Loucy (cell line): ENCODE measurements around the gene FBXO42.

ENCODE experiments used
- H2AFZ ChIP-seq: fragments of 200-600 bp; sonication (generic); 2 replicates; pipeline ENCODE4 v1.6.0; 2016; ENCODE audit warnings: antibody characterized with exemption, mild to moderate bottlenecking, low read length, moderate library complexity
- H3F3A ChIP-seq: fragments of 200-600 bp; 2 replicates; pipeline ENCODE4 v1.6.0; 2016; ENCODE audit warnings: antibody characterized with exemption, low read depth, mild to moderate bottlenecking
- H3K27me3 ChIP-seq: fragments of 200-600 bp; sonication (generic); 2 replicates; pipeline ENCODE4 v1.6.1; 2014; ENCODE audit warnings: low read length, mild to moderate bottlenecking; ENCODE audit not compliant: insufficient read depth, poor library complexity, severe bottlenecking
- H3K36me3 ChIP-seq: fragments of 200-600 bp; sonication (generic); 2 replicates; pipeline ENCODE4 v1.6.1; 2016; ENCODE audit warnings: low read length; ENCODE audit not compliant: insufficient read depth
- H3K4me1 ChIP-seq: fragments of 200-600 bp; sonication (generic); 2 replicates; pipeline ENCODE4 v1.5.1; 2014; ENCODE audit warnings: low read length, mild to moderate bottlenecking; ENCODE audit not compliant: insufficient read depth, poor library complexity, severe bottlenecking
- H3K4me2 ChIP-seq: fragments of 200-600 bp; sonication (generic); 2 replicates; pipeline ENCODE4 v1.6.0; 2014; ENCODE audit warnings: antibody characterized with exemption, low read length, low read depth, mild to moderate bottlenecking; ENCODE audit not compliant: poor library complexity, severe bottlenecking
- H3K4me3 ChIP-seq: fragments of 200-600 bp; sonication (generic); 2 replicates; pipeline ENCODE4 v1.5.1; 2014; ENCODE audit warnings: low read length, mild to moderate bottlenecking, mixed read lengths; ENCODE audit not compliant: poor library complexity, severe bottlenecking
- H3K79me2 ChIP-seq: fragments of 200-600 bp; sonication (generic); 2 replicates; pipeline ENCODE4 v1.6.1; 2014; ENCODE audit warnings: low read length; ENCODE audit not compliant: insufficient read depth
- H3K9ac ChIP-seq: fragments of 200-600 bp; sonication (generic); 2 replicates; pipeline ENCODE4 v1.6.0; 2014; ENCODE audit warnings: mild to moderate bottlenecking, low read depth, low read length, moderate library complexity; ENCODE audit not compliant: poor library complexity, severe bottlenecking
- H3K9me2 ChIP-seq: fragments of 200-600 bp; sonication (generic); replicated peaks from 2 replicates; pipeline ENCODE4 v1.6.1; 2016; ENCODE audit warnings: low read depth, low read length, mixed read lengths
- H3K9me3 ChIP-seq: fragments of 200-600 bp; sonication (generic); 2 replicates; pipeline ENCODE4 v1.6.1; 2014; ENCODE audit warnings: mild to moderate bottlenecking, antibody characterized with exemption, low read length, low read depth; ENCODE audit not compliant: insufficient read depth
- H4K20me1 ChIP-seq: fragments of 200-600 bp; sonication (generic); 2 replicates; pipeline ENCODE4 v1.6.0; 2014; ENCODE audit warnings: antibody characterized with exemption, low read length, mild to moderate bottlenecking; ENCODE audit not compliant: insufficient read depth, poor library complexity, severe bottlenecking
- CTCF ChIP-seq: fragments of 200-600 bp; sonication (generic); conservative IDR thresholded peaks from 2 replicates; pipeline ENCODE4 v1.5.1; 2014; ENCODE audit warnings: mild to moderate bottlenecking, antibody characterized with exemption, low read length
- EZH2phosphoT487 ChIP-seq: fragments of 200-600 bp; IDR thresholded peaks from 2 replicates; pipeline ENCODE4 v1.6.1; 2018; ENCODE audit warnings: antibody characterized with exemption, mild to moderate bottlenecking, moderate library complexity, borderline replicate concordance

The FBXO42 gene

DNA sequence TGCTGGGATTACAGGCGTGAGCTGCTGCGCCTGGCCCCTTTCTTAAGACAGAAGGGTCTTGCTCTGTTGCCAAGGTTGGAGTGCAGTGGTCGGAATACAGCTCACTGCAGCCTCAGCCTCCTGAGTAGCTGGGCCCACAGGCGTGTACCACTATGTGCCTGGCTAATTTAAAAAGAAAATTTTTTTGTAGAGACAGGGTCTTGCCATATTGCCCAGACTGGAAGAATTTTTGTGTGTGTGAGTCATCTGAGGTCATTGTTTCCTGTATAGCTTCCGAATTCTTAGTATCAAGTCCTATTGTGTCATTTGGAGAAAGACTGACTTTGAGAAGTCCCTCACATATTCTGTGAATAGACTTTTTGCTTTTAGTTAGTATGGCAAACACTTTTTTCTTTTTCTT lies 19.4 kb upstream of the FBXO42 start:
- H3K27me3 ChIP-seq: no peaks in the 10 kb centered on the region
- peaks cover 78% of the 10 kb centered on the region for H4K20me1 ChIP-seq
- H3F3A ChIP-seq: no peaks in the 10 kb centered on the region
- no peak for TF ChIP-seq EZH2phosphoT487
- no peak for TF ChIP-seq CTCF
- H2AFZ ChIP-seq: no peak overlapping the region
- no peak overlapping the region for H3K9ac ChIP-seq
- H3K4me1 ChIP-seq: peaks cover 29% of the 10 kb centered on the region
- no peak overlapping the region for H3K4me3 ChIP-seq
- H3K36me3 ChIP-seq: no peaks in the 10 kb centered on the region
- H3K9me2 ChIP-seq: no peaks in the 10 kb centered on the region
- peaks cover 92% of the 10 kb centered on the region for H3K79me2 ChIP-seq
- H3K9me3 ChIP-seq: no peaks in the 10 kb centered on the region
- peak overlapping the region; percentile 41 for H3K4me2 ChIP-seq

- peaks cover 61% of the 10 kb centered on the region for H4K20me1 ChIP-seq
- peaks cover 28% of the 10 kb centered on the region for H3K4me1 ChIP-seq
- TF ChIP-seq EZH2phosphoT487 (no peak), CTCF (no peak)
- no peaks in the 10 kb centered on the region for H3K9me2 ChIP-seq
- no peak overlapping the region for H2AFZ ChIP-seq
- H3K79me2 ChIP-seq: peaks cover 73% of the 10 kb centered on the region
- H3K4me3 ChIP-seq: no peak overlapping the region
- peak overlapping the region; percentile 95 for H3K9ac ChIP-seq
- no peaks in the 10 kb centered on the region for H3F3A ChIP-seq
- no peaks in the 10 kb centered on the region for H3K27me3 ChIP-seq
- no peaks in the 10 kb centered on the region for H3K9me3 ChIP-seq
- H3K36me3 ChIP-seq: no peaks in the 10 kb centered on the region
- peak overlapping the region; percentile 85 for H3K4me2 ChIP-seq
Measured at GRCh38 chr1:16369821-16370220, 17.5 kb upstream of the FBXO42 start.

GRCh38 chr1:16367968-16368890 lies 15.9 kb upstream of the FBXO42 start:
- Histone ChIP-seq H3K4me1 (peaks cover 23% of the 10 kb centered on the region), H3K36me3 (no peaks in the 10 kb centered on the region), H3K9me2 (no peaks in the 10 kb centered on the region), H3K9me3 (no peaks in the 10 kb centered on the region), H2AFZ (peak overlapping the region; percentile 79; the same call in 1 of the 2 replicates), H3K27me3 (no peaks in the 10 kb centered on the region), H3K79me2 (peaks cover 58% of the 10 kb centered on the region), H3K4me3 (peak overlapping the region; percentile 93), H4K20me1 (peaks cover 48% of the 10 kb centered on the region), H3K4me2 (peak overlapping the region; percentile 85), H3F3A (no peaks in the 10 kb centered on the region), H3K9ac (peak overlapping the region; percentile 95)
- TF ChIP-seq CTCF: no peak
- TF ChIP-seq EZH2phosphoT487: no peak
